Measurements from ENCODE around the gene NDUFB7. TPM values are rescaled to one million over a fixed set of nuclear protein-coding genes. Genes with fewer than 3 reads are reported as not detected.

The NDUFB7 gene
- total and polyA plus RNA-seq, 2 of the 8 experiments (the other 6 are each of a cell fraction or from before 2014, with no cell fraction given), result 151 to 740 TPM

DNA sequence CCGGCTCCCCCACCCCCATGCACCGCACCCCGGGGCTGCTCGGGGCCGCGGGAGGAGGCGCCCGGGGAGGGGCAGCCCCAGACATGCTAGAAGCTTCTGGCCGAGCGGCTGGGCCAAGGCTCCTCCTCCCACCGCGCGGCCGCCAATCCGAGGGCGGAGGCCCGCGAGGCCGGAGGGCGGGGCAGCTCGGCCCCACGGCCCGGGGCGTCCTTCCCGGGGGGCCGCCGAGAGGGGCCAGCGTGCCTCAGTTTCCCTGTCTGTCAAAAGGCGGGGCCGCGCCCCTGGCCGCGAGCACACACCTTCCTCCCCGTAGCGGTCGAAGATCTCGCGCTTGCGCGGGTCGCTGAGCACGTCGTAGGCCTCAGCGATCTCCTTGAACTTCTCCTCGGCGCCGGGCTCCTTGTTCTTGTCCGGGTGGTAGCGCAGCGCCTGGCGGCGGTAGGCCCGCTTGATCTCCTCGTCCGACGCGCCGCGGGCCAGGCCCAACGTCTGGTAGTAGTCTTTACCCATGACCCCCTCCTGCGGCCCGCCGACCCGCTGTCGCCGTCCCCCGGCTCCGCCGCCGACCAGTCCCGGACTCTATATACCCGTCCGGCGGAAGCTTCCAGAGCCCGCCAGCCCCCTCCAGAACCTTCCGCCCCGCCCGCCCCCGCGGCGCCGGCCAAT, 53.9 kb downstream of the NDUFB7 start, which contains the start of gene DNAJB1 (continued):
- TF ChIP-seq POLR2A (IDR thresholded peaks at IDR 0.05; ENCODE audit: control extremely low read depth in 1 of 2, low read depth in 2 of 2, low read length in 2 of 2) (peak; percentile 91 to 94), CEBPB (IDR thresholded peaks at IDR 0.05; ENCODE audit: low read depth, low read length) (no peak), CREB1 (IDR thresholded peaks at IDR 0.05) (no peak; the same call in 1 of the 2 replicates), SUZ12 (IDR thresholded peaks at IDR 0.05; ENCODE audit: low read length) (no peak), POLR2AphosphoS5 (IDR thresholded peaks at IDR 0.05; ENCODE audit: low read depth, low read length) (peak; percentile 83), RXRA (IDR thresholded peaks at IDR 0.05; ENCODE audit: insufficient read depth, low read depth, low read length) (no peak), USF2 (IDR thresholded peaks at IDR 0.05; ENCODE audit: low read length) (no peak), BACH1 (IDR thresholded peaks at IDR 0.05; ENCODE audit: low read length) (no peak)

All from H1 (cell line).